GM19328 (cell line): Measurements from ENCODE around the gene SCNN1B.
"Not testable (repeated sequence)": the region's sequence is repeated elsewhere in the genome, so short reads cannot be mapped to it uniquely, and the experiment has no call there.

Source experiments
- ATAC-seq: cut with Tn5 transposase; IDR thresholded peaks from one replicate; pipeline ENCODE4 v1.9.1; 2021; ENCODE audit warnings: mild to moderate bottlenecking, moderate library complexity; ENCODE audit not compliant: unreplicated experiment

Gene SCNN1B

GRCh38 chr16:23288209-23288608, 13.9 kb upstream of the SCNN1B start:
- no peak for ATAC-seq

GRCh38 chr16:23288726-23289512, 13.2 kb upstream of the SCNN1B start:
- no peak for ATAC-seq

DNA sequence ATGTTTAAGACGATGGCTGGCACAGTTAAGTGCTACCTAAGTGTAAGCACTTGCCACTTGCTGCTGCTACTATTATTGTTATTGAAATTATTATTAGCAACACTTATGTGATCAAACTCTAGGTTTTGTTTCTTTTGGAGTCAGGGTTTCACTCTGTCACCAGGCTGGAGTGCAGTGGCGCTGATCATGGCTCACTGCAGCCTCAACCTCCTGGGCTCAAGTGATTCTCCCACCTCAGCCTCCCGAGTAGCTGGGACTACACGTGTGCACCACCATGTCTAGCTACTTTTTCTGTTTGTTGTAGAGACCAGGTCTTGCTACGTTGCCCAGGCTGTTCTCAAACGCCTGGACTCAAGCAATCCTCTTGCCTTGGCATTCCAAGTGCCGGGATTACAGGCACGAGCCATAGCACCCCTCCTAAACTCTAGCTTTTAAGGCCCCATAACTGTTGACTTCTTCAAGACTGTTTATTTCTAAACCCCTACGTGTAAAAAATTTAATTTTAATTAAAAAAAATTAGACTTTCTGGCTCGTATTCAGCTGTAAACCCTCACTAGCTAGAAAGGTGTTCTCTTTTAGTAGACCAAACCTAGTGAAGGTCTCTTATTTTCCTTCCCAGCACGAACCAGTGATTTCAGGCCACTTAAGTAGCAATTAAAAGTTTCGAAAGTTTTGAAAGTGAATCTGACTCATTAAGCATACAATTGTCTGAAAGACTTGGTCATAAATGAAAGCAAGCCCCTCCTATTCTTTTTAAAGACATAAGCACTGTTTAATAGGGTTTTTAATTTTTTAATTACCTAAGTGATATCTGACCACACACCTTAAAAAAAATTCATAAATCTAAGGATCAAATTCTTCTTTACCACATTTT, 11.7 kb upstream of the SCNN1B start:
- no peak for ATAC-seq

DNA sequence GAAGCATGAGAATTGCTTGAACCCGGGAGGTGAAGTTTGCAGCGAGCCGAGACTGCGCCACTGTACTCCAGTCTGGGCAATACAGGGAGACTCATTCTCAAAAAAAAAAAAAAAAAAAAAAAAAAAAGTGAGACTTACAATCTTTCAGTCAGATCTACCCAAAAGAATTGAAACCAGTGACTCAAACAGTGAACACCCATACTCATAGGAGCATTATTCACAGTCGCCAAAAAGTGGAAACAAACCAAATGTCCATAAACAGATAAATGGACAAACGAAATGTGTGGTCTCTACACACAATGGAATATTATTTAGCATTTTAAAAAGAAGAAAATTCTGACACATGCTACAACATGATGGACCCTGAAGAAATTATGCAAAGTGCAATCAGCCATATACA, 9.1 kb upstream of the SCNN1B start:
- no peak for ATAC-seq

- ATAC-seq: no peak
These were observed 7.8 kb upstream of the SCNN1B start for GRCh38 chr16:23294260-23294659.

GRCh38 chr16:23296994-23297393, 5.1 kb upstream of the SCNN1B start:
- no peak for ATAC-seq

DNA sequence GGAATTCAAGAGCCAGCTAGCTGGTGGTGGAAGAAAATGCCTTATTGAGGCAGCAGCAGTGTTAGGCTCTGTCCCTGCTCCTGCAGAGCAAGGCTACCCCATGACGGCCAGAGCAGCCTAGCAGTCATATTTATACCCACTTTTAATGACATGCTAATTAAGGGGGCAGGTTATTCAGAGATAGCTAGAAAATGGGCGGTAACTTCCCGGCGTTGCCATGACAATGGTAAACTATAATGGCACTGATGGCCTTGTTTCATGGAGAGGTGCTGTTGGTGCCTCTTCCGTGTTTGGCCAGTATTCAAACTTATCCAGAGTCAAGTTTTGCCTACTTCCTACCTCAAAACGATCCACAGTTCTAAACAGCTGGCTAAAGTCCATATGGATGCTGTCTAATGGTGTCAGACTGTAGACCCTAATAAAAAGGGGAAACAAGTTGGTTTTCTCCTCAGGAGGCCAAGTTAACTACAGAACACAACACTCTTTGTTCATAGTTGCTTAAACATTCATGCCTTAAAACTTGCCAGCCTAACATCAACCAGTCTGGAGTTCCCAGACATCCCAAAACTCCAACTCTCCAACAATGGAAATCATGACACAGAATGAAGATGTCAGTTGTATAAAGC, 3.7 kb upstream of the SCNN1B start:
- no peak for ATAC-seq

GRCh38 chr16:23299815-23300214, 2.3 kb upstream of the SCNN1B start:
- ATAC-seq: not testable (repeated sequence)

DNA sequence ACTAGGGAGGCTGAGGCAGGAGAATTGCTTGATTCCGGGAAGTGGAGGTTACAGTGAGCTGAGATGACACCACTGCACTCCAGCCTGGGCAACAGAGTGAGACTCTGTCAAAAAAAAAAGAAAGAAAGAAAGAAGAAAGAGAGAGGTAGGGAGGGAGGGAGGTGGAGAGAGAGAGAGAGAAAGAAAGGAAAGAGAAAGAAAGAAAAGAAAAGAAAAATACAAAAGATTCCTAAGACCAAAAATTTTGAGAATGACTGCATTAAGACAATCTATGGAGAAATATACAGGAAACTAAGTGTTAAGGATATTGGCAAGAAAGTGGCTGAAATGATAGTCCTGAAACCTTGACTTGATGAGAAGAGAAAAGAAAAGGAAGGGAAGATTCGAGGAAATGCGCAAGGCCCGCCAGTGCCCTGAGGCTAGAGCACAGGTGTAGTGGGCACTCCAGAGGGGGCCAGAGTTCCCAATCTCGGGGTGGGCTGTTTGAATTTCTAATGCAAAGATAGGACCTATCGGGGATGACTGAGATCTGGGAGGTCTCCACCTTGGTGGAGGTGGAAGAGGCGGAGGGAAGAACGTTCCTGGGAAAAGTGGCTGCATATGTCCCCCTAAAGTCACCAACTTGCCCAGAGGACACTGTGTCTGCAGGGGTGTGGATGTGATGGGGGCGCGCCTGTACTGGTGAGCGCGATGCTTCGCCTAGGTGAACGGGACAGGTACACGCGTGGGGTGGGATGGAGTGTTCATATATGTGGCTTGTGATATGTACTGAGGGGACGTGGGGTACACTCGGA, 654 bp upstream of the SCNN1B start:
- no peak for ATAC-seq

DNA sequence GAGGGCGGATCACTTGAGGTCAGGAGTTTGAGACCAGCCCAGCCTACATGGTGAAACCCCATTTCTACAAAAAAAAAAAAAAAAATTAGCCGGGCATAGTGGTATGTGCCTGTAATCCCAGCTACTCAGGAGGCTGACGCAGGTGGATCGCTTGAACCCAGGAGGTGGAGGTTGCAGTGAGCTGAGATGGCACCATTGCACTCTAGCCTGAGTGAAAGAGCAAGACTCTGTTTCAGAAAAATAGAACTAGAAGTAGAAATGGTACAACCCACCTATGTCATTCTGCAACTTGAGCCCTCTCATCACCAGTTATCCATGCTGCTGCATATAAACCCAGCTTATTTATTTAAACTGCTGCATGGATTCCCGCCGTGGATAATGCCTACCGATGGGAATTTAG, 1.6 kb downstream of the SCNN1B start:
- ATAC-seq: no peak

DNA sequence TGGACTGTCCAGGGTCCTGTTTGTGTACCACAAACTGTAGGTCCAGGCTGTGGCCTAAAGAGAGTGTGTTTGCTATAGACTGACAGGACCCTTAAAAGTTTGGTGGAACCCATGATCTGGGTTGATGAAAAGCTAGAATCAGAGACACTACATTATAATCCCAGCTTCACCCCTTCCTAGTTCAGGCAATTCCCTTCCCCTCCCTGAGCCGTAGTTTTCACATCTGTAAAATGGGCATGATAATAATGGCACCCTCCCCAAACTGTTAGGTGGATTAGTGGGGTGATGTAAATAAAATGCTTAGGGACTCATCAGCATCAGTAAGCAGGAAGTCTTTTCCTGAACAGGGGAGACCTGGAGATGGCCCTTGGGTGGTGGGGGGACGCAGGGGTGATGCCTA, 2.5 kb downstream of the SCNN1B start:
- ATAC-seq: no peak

DNA sequence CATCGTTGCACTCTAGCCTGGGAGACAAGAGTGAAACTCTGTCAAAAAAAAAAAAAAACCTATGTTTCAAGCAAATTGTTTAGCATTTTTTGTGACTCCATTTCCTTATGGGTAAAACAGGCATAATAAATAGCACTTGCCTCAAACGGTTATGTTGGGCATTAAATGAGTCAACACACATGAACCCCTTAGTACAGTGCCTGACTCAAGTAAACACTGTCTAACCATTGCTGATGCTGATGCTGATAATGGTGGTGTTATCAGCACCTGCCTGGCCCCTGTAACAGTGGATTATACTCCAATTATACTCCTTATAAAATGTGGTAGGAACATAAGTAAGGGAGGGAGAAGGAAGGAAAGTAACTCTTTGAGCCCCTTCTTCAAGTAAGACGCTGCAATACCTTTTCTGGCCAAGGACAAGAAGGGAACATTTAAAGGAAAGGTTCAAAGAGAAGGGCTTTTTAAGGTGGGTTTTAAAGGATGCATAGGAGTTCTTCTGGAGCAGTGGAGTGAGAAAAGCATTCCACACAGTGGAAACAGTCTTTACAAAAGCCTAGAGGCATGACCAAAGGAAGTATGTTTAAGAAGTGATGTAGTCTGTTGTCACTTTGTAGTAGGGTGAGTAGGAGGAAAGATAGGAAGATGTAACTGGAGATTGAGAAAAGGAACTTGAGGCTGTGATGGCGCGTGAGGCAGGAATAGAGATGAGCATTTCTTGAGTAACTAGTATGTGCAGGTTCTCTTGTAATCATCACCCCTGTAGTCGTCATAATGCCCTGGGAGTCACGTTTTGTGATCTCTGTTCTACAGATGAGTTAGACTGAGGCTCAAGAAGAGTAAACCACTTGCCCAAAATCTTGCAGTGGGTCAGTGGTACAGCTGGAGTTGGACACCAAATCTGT, 4.3 kb downstream of the SCNN1B start:
- no peak for ATAC-seq

DNA sequence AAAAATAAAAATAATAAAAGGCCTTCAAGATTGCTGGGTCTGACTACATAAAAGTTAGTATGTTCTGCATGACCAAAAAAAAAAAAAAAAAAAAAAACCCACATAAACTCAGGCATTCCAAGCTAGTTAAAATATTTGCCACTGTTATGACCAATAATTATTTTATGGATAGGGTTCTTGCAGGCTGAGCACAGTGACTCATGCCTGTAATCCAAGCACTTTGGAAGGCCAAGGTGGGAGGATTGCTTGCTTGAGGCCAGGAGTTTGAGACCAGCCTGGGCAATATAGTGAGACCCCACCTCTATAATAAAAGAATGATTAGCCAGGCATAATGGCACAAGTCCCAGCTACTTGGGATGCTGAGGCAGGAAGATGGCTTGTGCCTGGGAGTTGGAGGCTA, 8.1 kb downstream of the SCNN1B start:
- no peak for ATAC-seq

GRCh38 chr16:23310744-23311143, 8.6 kb downstream of the SCNN1B start:
- ATAC-seq: no peak

- no peak for ATAC-seq
These were observed 14.1 kb downstream of the SCNN1B start for GRCh38 chr16:23316232-23316631.

GRCh38 chr16:23316634-23317265, 14.6 kb downstream of the SCNN1B start:
- no peak for ATAC-seq

- no peak for ATAC-seq
These were observed 15.2 kb downstream of the SCNN1B start for GRCh38 chr16:23317266-23317661.

GRCh38 chr16:23317751-23318150, 15.6 kb downstream of the SCNN1B start:
- ATAC-seq: no peak

DNA sequence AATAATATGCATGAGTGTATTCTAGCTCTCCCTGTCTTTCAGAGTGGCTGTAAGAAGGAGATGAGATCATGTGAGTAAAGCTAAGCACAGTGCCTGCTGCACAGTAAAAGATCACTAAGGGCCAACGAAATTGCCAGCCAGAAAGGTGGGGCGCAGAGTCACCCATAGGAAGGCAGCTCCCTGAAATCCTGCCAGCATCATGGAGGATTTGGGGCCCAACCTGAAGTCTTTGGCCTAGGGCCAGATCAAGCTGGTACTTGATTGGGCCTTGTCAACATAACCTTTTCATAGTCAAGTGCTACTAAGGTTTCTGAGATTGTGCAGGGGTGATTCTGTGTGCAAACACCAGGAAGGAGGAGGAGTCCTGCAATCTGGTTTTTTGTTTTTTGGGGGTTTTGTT, 16.5 kb downstream of the SCNN1B start:
- no peak for ATAC-seq
